HG03025 (cell line): ENCODE measurements around the gene GMDS.

ENCODE experiments used
- ATAC-seq: cut with Tn5 transposase; IDR thresholded peaks from one replicate; pipeline ENCODE4 v1.9.1; 2021; ENCODE audit warnings: mild to moderate bottlenecking, moderate library complexity; ENCODE audit not compliant: unreplicated experiment, low FRiP score

GMDS gene

DNA sequence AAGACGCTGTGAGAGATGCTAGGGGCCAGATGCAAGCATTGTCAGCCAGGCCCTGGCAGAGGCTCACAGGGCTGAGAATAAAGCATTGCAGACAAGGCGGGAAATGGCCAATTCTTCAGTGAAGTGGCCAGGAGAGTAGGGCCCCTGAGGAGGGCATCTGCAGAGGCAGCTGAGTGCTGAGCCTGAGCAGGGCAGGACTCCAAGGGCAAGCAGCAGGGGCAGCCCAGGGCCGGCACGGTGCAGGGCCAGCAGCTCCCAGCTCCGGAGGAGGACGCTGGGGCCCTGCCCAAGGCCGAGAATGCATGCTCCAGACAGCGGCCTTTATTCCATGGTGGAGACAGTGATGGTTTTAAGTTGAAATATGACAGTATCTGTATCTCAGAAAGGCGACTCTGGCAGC lies 330.2 kb downstream of the GMDS start:
- no peak for ATAC-seq

GRCh38 chr6:1913577-1913976 lies 331.8 kb downstream of the GMDS start:
- ATAC-seq, result no peak

DNA sequence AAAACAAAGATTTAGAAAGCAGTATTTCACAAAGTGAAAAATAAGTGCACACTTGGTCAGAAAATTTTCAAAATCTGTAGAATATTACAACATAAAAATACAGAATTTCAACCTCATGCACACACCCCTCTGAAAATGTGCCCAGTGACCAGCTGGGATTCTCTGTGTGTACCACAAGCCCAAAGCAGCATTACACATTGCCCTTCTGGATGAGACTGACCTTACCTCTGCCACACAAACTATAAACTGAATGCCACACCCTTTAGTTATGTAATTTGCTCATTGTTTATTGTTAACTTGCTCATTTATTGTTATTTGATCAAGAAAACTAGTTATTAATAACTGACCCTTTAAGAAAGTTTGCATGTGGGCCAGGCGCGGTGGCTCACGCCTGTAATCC lies 332.7 kb downstream of the GMDS start:
- ATAC-seq, result no peak

DNA sequence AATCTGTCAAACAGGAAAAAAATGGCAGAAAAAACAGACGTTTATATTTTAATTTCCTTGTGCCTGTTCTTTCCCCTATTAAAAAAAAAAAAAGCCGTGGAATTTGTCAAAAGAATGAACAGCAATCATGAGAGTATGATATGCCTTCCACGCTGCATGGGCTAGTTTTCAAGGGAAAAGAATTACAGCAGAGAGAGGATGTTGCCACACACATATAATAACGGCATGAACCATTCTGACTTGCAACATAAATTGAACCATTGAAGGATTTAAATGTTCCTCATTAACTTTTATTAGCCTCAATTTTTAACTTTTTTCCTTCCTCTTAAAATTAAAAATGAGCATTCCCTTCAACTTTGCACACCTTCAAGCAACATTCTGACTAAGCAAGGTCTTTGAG lies 333.9 kb downstream of the GMDS start:
- no peak for ATAC-seq

DNA sequence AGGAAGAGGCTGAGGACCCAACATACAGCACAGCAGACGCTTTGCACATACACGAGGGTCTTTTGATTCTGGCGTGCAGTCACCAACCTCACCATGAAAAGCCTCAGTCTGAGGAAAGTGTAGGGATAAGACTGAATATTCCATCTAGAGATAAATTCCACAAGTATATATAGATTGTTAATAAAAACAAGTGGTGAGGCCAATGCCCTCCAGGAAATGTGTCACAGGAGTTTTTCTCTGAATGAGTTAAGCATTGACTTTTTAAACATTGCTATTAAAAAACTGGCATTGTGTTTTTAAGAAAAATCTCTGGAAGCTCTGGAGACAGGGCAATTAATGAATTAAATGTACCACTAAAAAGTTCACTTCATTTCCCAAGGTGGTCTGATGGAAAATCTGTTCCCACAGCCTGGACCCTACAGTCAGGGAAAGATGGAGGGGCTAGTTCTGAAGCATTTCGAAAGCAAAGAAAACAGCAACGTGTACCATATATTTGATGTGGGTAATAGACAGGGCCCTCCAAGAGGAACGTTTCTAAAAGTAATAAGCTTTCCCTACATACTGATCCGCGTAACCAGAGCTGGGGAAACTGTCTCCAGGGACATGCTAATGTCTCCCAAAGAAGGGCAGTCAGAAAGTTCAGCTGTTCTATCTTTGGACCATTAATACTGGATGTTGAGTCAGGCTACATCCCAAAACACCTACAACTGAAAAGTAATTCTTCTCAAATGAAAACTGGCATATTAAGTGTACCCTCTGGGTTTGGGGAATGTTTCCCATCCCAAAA lies 334.6 kb downstream of the GMDS start:
- no peak for ATAC-seq

- no peak for ATAC-seq
Measured at GRCh38 chr6:1908784-1909183, 336.6 kb downstream of the GMDS start.

DNA sequence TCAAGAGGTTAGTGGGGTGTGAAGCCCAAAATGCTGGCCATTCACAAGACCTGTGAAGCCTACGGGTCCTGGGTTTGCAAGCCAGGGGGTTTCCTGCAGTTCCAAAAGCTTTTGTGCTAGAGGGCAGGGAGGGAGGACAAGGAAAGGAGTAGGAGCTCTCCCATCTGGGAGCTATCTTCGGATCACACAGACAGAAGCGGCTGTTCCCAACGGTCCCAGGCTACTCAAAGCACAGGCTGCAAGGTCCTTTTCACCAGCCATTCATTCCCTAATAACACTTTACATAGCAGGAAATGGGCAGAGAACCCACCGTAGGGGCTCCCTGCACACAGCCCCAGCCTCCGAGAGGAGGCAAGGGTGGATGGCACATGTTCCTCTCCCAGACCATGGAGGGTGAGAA lies 338.8 kb downstream of the GMDS start:
- ATAC-seq, result no peak

- ATAC-seq, result no peak
Measured at GRCh38 chr6:1906014-1906413, 339.4 kb downstream of the GMDS start.

DNA sequence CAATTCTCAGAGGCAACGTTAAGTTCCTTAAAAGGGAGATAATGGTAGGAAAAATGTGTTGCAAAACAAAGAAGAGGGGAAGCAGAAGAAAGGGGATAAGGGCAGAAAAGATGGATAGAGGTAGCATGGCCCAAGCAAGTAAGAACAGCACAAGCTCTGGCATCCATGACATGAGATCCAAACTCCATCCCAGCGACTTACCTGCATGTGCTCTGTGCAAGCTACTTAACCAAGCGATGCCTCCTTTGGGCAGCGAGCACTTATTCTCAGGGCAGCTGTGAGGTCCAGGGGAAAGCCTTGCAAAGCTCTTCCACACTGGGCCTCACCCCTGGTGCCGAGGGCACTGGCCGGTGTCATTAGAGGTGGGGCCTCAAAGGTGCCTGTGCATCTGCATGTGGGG lies 340.5 kb downstream of the GMDS start:
- no peak for ATAC-seq

GRCh38 chr6:1904466-1904799 lies 341.0 kb downstream of the GMDS start:
- no peak for ATAC-seq

DNA sequence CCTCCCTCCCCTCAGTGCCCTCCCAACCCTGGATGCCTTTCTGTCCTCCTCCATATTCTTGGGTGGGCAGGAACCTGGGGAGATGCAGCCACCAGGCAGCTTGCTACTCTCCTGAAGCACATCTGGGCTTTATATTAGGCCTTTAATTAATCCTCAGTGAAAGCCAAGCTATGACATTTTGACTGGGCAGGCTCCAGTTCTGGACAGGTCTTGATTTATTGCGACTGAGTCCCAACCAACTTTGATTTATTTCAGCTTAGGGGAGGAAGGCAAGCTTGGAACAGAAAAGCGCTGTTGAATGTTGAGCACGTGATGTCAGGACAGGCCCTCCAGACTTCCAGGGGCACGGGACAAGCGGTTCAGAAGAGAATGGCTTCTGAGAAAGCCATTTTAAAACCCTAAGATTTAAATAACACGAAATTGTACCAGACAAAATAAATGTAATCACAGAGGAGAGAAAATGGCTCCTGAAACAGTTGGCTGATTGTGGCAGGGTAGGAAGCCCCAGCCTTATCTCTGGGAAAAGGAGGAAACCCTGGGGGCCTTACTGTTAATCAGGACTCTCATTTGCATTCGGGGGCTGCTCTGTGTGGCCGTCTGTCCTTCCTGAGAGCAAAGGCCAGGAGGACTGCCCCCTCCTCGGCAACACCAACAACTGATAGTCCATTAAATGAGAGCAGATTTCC lies 341.5 kb downstream of the GMDS start:
- no peak for ATAC-seq

GRCh38 chr6:1901556-1901955 lies 343.8 kb downstream of the GMDS start:
- ATAC-seq, result no peak

GRCh38 chr6:1896897-1897296 lies 348.5 kb downstream of the GMDS start:
- ATAC-seq, result no peak

DNA sequence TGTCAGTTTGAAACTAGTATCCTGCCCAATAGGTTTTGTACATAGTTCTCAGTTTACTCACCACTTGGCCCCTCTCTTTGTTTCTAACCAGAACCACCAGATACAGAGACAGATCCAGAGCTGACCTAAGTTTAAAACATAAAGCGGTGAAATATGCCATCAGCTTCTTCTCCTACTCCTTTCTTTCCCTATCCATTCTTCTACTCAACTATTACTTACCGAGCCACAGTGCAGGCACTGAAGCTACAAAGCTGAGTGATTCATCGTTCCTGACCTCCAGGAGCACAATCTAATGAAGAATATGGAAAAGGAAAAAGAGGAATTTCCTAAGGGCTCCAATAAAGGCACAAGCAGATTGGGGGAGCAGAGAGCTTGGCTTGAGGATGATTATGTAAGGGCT lies 349.7 kb downstream of the GMDS start:
- ATAC-seq, result no peak

GRCh38 chr6:1894954-1895353 lies 350.5 kb downstream of the GMDS start:
- ATAC-seq, result no peak

GRCh38 chr6:1893470-1894130 lies 351.8 kb downstream of the GMDS start:
- ATAC-seq, result no peak

GRCh38 chr6:1892716-1893115 lies 352.7 kb downstream of the GMDS start:
- ATAC-seq, result no peak

DNA sequence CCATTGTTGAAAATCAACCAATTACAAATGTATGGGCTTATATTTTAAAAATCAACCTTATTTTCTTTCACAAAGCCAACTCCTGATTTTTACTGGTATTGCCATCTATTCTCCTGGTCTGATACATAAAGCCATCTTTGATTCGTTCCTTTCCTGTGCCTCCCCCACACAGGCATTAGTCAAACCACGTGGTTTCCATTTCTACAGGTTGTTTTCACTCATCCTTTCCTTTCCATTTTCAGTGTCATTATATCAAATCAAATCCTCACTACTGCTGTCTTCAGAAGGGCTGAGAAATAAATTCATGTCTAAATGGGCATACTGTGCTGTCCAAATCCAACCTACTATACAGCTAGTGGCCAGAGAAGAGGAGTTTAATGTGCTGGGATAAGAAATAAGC lies 354.4 kb downstream of the GMDS start:
- no peak for ATAC-seq

- no peak for ATAC-seq
Measured at GRCh38 chr6:1890071-1890470, 355.3 kb downstream of the GMDS start.

DNA sequence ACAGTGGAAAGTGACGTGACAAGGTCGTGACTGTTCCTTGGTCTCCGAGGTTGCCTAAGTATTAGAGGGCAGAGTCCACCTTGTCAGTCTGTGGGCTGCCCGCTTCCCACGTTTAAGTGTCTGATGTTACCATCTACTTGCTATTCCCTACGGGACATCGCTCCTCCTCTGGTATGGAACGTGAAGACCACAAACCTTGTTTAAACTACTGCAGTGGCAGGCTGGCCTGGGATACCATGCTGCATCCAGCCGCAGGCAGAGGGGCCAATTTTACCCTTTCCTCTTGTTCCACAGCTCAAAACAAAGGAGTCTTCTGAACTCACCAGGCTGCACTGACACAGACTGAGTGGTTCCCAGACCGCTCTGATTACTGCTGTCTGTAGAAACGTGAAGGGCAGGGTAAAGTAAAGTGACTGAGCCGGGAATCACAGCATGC lies 359.8 kb downstream of the GMDS start:
- ATAC-seq, result no peak

GRCh38 chr6:1884313-1884712 lies 361.1 kb downstream of the GMDS start:
- ATAC-seq, result no peak

DNA sequence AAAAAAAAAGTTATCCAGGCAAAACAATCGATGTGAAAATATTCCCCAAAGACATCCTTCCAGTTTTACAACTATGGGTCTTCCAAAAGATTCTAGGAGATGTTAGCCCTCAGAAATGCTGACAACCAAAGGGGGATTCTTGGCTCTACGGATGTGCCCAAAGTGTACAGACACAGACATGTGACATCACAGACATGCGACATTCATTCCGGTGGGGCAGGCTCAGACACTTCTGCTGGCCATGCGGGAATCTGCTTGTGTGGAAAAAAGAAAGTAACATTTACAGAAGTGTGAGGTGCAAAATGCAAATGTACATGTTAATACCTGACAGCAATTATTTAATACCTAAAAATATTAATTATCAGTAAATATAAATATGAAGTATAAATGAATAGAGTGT lies 367.1 kb downstream of the GMDS start:
- ATAC-seq, result no peak
